Measurements from ENCODE around the gene ADAMTSL5. TPM values are rescaled to one million over a fixed set of nuclear protein-coding genes. Genes with fewer than 3 reads are reported as not detected.

The ADAMTSL5 gene
- total and polyA plus RNA-seq, 9 of the 15 experiments (the other 6 are each of a cell fraction or from before 2014, with no cell fraction given) = 1.0 to 11.6 (median 4.1) TPM

- TF ChIP-seq MLLT1 (IDR thresholded peaks at IDR 0.05) = no peak
- TF ChIP-seq ETV1 (tag; conservative IDR thresholded peaks at IDR 0.05; ENCODE audit: low read depth) = peak; percentile 65
- TF ChIP-seq TAF7 (tag; IDR thresholded peaks at IDR 0.05) = no peak
- no peak for TF ChIP-seq ARNT (IDR thresholded peaks at IDR 0.05)
- TF ChIP-seq ZNF764 (CRISPR knock-in tag; IDR thresholded peaks at IDR 0.05; ENCODE audit: low read depth) = no peak
- no peak for TF ChIP-seq DIDO1 (tag; IDR thresholded peaks at IDR 0.05; ENCODE audit: low read depth)
- 0 out of 2 replicates have a peak, but pooled peaks have one; percentile 16 for TF ChIP-seq ZSCAN32 (CRISPR knock-in tag; IDR thresholded peaks at IDR 0.05)
- TF ChIP-seq SREBF1 (IDR thresholded peaks at IDR 0.05; ENCODE audit: borderline replicate concordance, low read depth, low read length) = no peak
- 0 out of 2 replicates have a peak, but pooled peaks have one; percentile 22 for TF ChIP-seq EP300 (IDR thresholded peaks at IDR 0.05; ENCODE audit: low read length)
- TF ChIP-seq CUX1 (CRISPR knock-in tag; IDR thresholded peaks at IDR 0.05) = no peak
- TF ChIP-seq ZNF609 (CRISPR knock-in tag; IDR thresholded peaks at IDR 0.05; ENCODE audit: borderline replicate concordance) = no peak
- peak; percentile 83; the same call in 1 of the 2 replicates for TF ChIP-seq PHF8 (IDR thresholded peaks at IDR 0.05; ENCODE audit: borderline replicate concordance, low read length)
- TF ChIP-seq ZNF175 (CRISPR knock-in tag; IDR thresholded peaks at IDR 0.05; ENCODE audit: low read depth) = no peak
Observed at GRCh38 chr19:1512671-1513498, at the start of gene ADAMTSL5 (continued).
